Naive thymus-derived CD4-positive, alpha-beta T cell (primary cell): ENCODE measurements around the gene SIK2. TPM values are rescaled to one million over a fixed set of nuclear protein-coding genes. Genes with fewer than 3 reads are reported as not detected.

Source experiments
- ATAC-seq: fragments of 150-1000 bp; cut with Tn5 transposase; 2 replicates; pipeline ENCODE4 v1.10.0; 2021; ENCODE audit warnings: mild to moderate bottlenecking, moderate library complexity
- CTCF ChIA-PET: fragments of 350-600 bp; sonication (Branson Sonifier 250); formaldehyde crosslinking; loops from one replicate; lab custom pipeline; 2021; ENCODE audit warnings: antibody characterized with exemption; lab: Charles Lee
- POLR2A ChIA-PET: fragments of 350-600 bp; sonication (Branson Sonifier 250); formaldehyde crosslinking; loops from one replicate; lab custom pipeline; 2021; ENCODE audit warnings: antibody characterized with exemption, inconsistent platforms; lab: Charles Lee
- DNase-seq, 9 donors: peaks; one replicate each; pipeline versions ENCODE4 v3.0.0 to v3.0.0-alpha.2; 2020 to 2022; ENCODE audit warnings: mixed read lengths in 1 of 9
- H3K27ac ChIP-seq: one replicate; pipeline ENCODE4 v1.7.0; 2013; ENCODE audit warnings: mild to moderate bottlenecking, low read depth, low read length, moderate library complexity
- H3K27me3 ChIP-seq, 2 donors: one replicate each; pipeline ENCODE4 v1.7.0; 2013; ENCODE audit warnings: low read length in 2 of 2, mild to moderate bottlenecking in 2 of 2, moderate library complexity in 2 of 2; ENCODE audit not compliant: control insufficient read depth in 2 of 2, insufficient read depth in 2 of 2
- H3K36me3 ChIP-seq, 3 experiments: 1 replicate in 2 of 3; 2 replicates in 1 of 3; pipeline ENCODE4 v1.7.0; 2013; ENCODE audit warnings: low read length in 3 of 3, mild to moderate bottlenecking in 3 of 3, moderate library complexity in 1 of 3; ENCODE audit not compliant: insufficient read depth in 3 of 3, control insufficient read depth in 2 of 3
- H3K4me1 ChIP-seq, 2 donors: one replicate each; pipeline ENCODE4 v1.7.0; 2013; ENCODE audit warnings: low read length in 2 of 2, mild to moderate bottlenecking in 2 of 2, moderate library complexity in 1 of 2; ENCODE audit not compliant: control insufficient read depth in 2 of 2, insufficient read depth in 2 of 2
- H3K4me3 ChIP-seq: 2 replicates; pipeline ENCODE4 v1.7.0; 2013; ENCODE audit warnings: mild to moderate bottlenecking, low read length
- H3K9me3 ChIP-seq, 3 experiments: 1 replicate in 2 of 3; 2 replicates in 1 of 3; pipeline ENCODE4 v1.7.0; 2013; ENCODE audit warnings: low read length in 3 of 3; ENCODE audit not compliant: control insufficient read depth in 2 of 3
- H3K27ac Mint-ChIP-seq, 9 donors: one replicate each; pipeline ENCODE4 v1.8.0; 2020 to 2022; ENCODE audit warnings: mixed read lengths in 9 of 9, mild to moderate bottlenecking in 8 of 9, moderate library complexity in 5 of 9, inconsistent platforms in 2 of 9
- H3K27me3 Mint-ChIP-seq, 5 donors: one replicate each; pipeline ENCODE4 v1.8.0; 2021 to 2022; ENCODE audit warnings: mixed read lengths in 5 of 5, mild to moderate bottlenecking in 1 of 5
- H3K36me3 Mint-ChIP-seq, 5 donors: one replicate each; pipeline ENCODE4 v1.8.0; 2020 to 2022; ENCODE audit warnings: mixed read lengths in 5 of 5, mild to moderate bottlenecking in 3 of 5, inconsistent platforms in 1 of 5
- H3K4me1 Mint-ChIP-seq, 7 donors: one replicate each; pipeline ENCODE4 v1.8.0; 2020 to 2022; ENCODE audit warnings: mixed read lengths in 7 of 7, mild to moderate bottlenecking in 3 of 7, inconsistent platforms in 1 of 7
- H3K4me3 Mint-ChIP-seq, 10 donors: one replicate each; pipeline ENCODE4 v1.8.0; 2020 to 2022; ENCODE audit warnings: mild to moderate bottlenecking in 10 of 10, mixed read lengths in 10 of 10, moderate library complexity in 6 of 10, inconsistent platforms in 2 of 10
- H3K9me3 Mint-ChIP-seq, 11 donors: one replicate each; pipeline ENCODE4 v1.8.0; 2020 to 2022; ENCODE audit warnings: mixed read lengths in 11 of 11, mild to moderate bottlenecking in 4 of 11, inconsistent platforms in 1 of 11, moderate library complexity in 1 of 11
- intact Hi-C, 2 donors: fragments of 100-400 bp; cut with micrococcal nuclease; formaldehyde crosslinking; loops; one replicate each; pipeline ENCODE4 v1.15.1; 2023
- polyA plus RNA-seq, 2 donors: library from polyadenylated mRNA; unstranded; fragments of 300-500 nt; fragmentation: Illumina TruSeq; gene quantifications; one replicate each; pipeline ENCODE4 v1.2.3, GENCODE V29; 2021
- total RNA-seq, 6 experiments: library from RNA in 5 of 6; stranded (reverse) in 5 of 6; gene quantifications; 1 replicate in 5 of 6; 2 replicates in 1 of 6; pipeline ENCODE4 v1.2.3 and lab custom pipeline; 2021 to 2026

The SIK2 gene
- total and polyA plus RNA-seq, 7 experiments from 2014 or later: 0.19 to 12.9 (median 9.4) TPM

DNA sequence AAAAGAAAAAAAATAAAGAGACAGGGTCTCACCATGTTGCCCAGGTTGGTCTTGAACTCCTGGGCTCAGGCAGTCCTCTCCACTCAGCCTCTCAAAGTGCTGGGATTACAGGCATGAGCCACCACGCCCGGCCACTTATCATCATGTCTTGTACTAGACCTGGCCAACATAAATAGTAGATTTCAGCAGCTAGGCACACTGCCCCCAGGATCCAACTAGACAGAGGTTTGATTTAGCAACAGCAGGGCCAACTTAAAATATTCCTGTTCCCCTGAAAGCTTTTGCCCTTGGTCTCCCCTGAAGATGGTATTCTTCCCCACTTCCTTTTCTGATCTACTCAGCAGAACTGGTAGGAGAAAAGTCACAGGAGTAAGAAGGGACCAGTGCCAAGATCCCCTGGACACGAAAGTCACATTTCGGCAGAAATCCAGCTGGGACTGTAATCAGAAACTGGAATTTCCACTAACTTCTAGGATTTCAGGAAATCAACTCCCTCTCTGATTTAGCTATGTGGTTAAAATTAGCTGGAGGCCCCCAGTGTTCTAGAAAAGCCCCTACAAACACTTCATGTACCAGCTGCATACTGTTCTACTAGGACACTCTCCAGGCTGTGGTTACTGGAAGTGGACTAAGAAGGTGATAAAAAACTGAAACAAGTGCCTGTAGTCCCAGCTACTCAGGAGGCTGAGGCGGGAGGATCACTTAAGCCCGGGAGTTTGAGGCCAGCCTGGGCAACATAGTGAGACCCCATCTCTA is 172.9 kb downstream of the SIK2 start:
- Mint-ChIP-seq H3K36me3 (peaks cover 0 to 3% (median 0%) of the 10 kb centered on the region in 5 donors), H3K9me3 (no peaks in the 10 kb centered on the region), H3K27me3 (no peaks in the 10 kb centered on the region), H3K4me1 (no peaks in the 10 kb centered on the region), H3K27ac (no peak overlapping the region), H3K4me3 (no peak overlapping the region)
- no peak for ATAC-seq
- H3K27ac ChIP-seq: no peak overlapping the region
- H3K4me1 ChIP-seq: no peaks in the 10 kb centered on the region
- ChIA-PET POLR2A (interaction anchor here (1.1 to 1.2 kb wide), 2 partner anchors 8 to 10 kb away, joined by 5 read pairs; partner anchors contain the start of gene PPP2R1B), CTCF (interaction anchor here (0.7 to 4.2 kb wide), 4 partner anchors 120 to 191 kb away, joined by 3 to 42 read pairs (median 5); no protein-coding TSS in a partner anchor)
- H3K36me3 ChIP-seq: no peaks in the 10 kb centered on the region
- H3K27me3 ChIP-seq: no peaks in the 10 kb centered on the region
- H3K9me3 ChIP-seq: no peaks in the 10 kb centered on the region
- H3K4me3 ChIP-seq: no peak overlapping the region
- intact Hi-C loops: no loop called here
- no peak for DNase-seq

DNA sequence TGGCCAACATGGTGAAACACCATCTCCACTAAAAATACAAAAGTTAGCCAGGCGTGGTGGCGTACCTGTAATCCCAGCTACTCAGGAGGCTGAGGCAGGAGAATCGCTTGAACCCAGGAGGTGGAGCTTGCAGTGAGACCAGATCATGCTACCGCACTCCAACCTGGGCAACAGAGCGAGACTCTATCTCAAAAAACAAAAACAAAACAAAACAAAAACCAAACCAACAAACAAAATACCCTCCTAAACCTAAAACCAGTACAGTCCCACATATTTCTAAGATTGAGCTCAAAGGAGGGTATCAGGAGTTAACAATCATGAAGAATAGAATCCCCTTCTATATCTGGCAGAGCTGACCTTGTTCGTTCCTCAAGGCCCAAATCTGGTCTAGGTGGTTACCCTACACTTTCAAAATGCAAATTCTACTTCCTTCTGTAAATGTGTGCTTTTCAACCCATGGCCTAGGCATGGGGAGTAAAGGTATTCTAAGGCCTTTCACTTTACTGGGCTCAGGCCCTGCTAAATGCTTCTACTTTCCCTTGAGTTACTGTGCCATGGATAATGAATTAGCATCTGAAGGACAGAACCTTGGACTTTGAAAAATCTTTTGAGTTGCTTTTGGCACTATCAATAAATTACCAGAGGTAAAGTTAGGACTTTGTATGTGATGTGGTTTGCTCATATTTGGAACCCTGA is 174.3 kb downstream of the SIK2 start:
- H3K36me3 Mint-ChIP-seq: no peaks in the 10 kb centered on the region
- no peak overlapping the region for H3K4me3 Mint-ChIP-seq
- ChIA-PET POLR2A (interaction anchor here (1.1 kb wide), 2 partner anchors 11 to 174 kb away, joined by 4 to 5 read pairs; partner anchors contain the start of genes PPP2R1B and SIK2), CTCF (interaction anchor here (0.6 to 4.2 kb wide), 15 partner anchors 10 to 230 kb away, joined by 3 to 42 read pairs (median 7); partner anchors contain the start of gene PPP2R1B)
- no peak overlapping the region for H3K4me3 ChIP-seq
- no peaks in the 10 kb centered on the region for H3K9me3 Mint-ChIP-seq
- no peaks in the 10 kb centered on the region for H3K36me3 ChIP-seq
- no peaks in the 10 kb centered on the region for H3K4me1 ChIP-seq
- ATAC-seq (peak; percentile 46), DNase-seq (no peak)
- H3K9me3 ChIP-seq: no peaks in the 10 kb centered on the region
- H3K27ac ChIP-seq: no peak overlapping the region
- H3K4me1 Mint-ChIP-seq: no peaks in the 10 kb centered on the region
- no peaks in the 10 kb centered on the region for H3K27me3 ChIP-seq
- H3K27me3 Mint-ChIP-seq: no peaks in the 10 kb centered on the region
- no peak overlapping the region for H3K27ac Mint-ChIP-seq
- intact Hi-C loops: loop anchor here (1.0 to 2.0 kb wide), 6 partner anchors 10 to 322 kb away; partner anchors contain the start of genes SIK2 (in 2 of the 2) and PPP2R1B (in 1 of the 2)

DNA sequence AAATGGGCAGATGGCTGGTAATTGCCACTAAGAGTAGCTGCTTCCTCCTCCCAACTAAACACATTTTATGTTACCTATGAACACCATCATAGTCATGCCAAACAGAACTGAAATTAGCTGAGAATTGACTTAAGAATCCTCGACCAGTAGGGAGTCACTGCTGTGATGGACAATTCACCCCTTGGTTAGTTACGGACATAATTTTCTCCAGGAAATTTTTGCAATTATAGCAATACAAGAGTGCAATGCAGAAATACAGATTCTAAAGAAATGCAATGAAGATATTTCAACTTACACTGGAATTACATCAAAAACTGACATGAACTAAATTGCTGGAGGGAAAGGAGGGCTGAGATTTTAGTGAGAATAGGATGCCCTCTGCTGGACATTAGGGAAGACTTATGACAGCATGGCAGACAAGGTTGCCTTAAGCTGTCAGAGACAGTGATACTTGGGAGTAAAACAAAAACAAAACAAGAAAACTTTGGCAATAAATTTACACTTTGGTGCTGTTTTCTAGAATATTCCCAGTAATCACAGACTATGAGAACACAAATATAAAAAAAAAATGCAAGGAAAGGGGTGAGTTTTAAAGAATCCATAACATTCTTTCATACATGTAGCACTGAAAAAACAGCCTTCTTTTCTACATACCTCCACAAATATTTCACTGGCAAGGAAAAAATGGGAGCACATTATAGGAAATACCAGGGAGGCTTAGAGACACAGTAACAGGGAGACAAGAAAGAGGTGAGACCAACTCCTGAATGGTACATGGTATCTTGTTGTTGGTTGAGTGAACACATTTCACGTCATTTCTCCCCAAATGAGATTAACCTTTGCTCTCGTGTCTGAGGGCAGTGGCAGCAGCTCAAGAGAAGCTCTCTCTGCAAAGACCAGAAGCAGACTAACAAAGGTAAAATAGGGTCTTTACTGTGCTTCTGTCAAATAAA is 175.1 kb downstream of the SIK2 start:
- H3K36me3 Mint-ChIP-seq: no peaks in the 10 kb centered on the region

DNA sequence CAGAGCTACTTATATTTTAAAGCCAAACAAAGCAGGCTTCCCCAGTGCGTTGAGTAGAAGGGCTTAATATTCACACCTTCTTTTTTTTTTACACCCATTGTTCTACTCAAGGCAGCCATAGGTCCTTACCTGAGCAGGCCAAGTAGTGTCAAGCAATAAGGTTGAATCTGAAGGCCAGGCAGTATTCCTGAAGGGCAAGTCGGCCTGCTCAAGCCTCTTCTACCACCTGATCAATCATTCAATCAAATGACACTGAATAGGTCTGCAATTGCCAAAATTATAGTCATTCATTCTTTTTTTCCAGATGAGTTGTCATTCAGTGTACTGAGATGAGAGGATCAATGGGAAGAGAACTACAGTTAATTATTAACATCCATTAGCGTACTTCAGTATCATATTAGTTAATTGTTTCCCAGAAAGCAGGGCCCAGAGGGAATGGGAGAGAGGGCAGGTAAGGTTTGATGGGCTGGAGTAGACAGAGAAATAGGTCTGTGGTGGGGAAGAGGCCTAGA is 175.9 kb downstream of the SIK2 start:
- intact Hi-C loops: no loop called here
- Mint-ChIP-seq H3K36me3 (no peaks in the 10 kb centered on the region), H3K9me3 (no peaks in the 10 kb centered on the region), H3K4me1 (no peaks in the 10 kb centered on the region), H3K27ac (no peak overlapping the region), H3K4me3 (no peak overlapping the region), H3K27me3 (no peaks in the 10 kb centered on the region)
- H3K4me3 ChIP-seq: no peak overlapping the region
- CTCF ChIA-PET: interaction anchor here (0.6 to 4.2 kb wide), 12 partner anchors 11 to 415 kb away, joined by 4 to 42 read pairs (median 8); partner anchors contain the start of gene PPP2R1B
- H3K4me1 ChIP-seq: no peaks in the 10 kb centered on the region
- DNase-seq (no peak), ATAC-seq (no peak)
- POLR2A ChIA-PET: no interaction called here
- H3K27me3 ChIP-seq: no peaks in the 10 kb centered on the region
- H3K9me3 ChIP-seq: no peaks in the 10 kb centered on the region
- no peak overlapping the region for H3K27ac ChIP-seq
- H3K36me3 ChIP-seq: no peaks in the 10 kb centered on the region

More for the DNA sequence above, 175.1 kb downstream of the SIK2 start:
- intact Hi-C loops: loop anchor here (1.0 to 2.0 kb wide), 6 partner anchors 11 to 323 kb away; partner anchors contain the start of genes SIK2 (in 2 of the 2) and PPP2R1B (in 1 of the 2)
- Histone ChIP-seq H3K4me1 (no peaks in the 10 kb centered on the region), H3K27me3 (no peaks in the 10 kb centered on the region), H3K4me3 (no peak overlapping the region), H3K27ac (no peak overlapping the region), H3K9me3 (no peaks in the 10 kb centered on the region), H3K36me3 (no peaks in the 10 kb centered on the region)
- peak; percentile 89 for ATAC-seq
- Mint-ChIP-seq H3K27ac (no peak overlapping the region), H3K9me3 (no peaks in the 10 kb centered on the region), H3K27me3 (no peaks in the 10 kb centered on the region), H3K4me3 (no peak overlapping the region), H3K4me1 (no peaks in the 10 kb centered on the region)
- peak in 7 of 9 donors; percentile 43 to 71 (median 57) for DNase-seq
- ChIA-PET POLR2A (interaction anchor here (1.1 kb wide), 1 partner anchor 175 kb away, joined by 4 read pairs; the partner anchor contains the start of gene SIK2), CTCF (interaction anchor here (0.6 to 4.2 kb wide), 15 partner anchors 11 to 414 kb away, joined by 3 to 42 read pairs (median 7); partner anchors contain the start of gene PPP2R1B)

DNA sequence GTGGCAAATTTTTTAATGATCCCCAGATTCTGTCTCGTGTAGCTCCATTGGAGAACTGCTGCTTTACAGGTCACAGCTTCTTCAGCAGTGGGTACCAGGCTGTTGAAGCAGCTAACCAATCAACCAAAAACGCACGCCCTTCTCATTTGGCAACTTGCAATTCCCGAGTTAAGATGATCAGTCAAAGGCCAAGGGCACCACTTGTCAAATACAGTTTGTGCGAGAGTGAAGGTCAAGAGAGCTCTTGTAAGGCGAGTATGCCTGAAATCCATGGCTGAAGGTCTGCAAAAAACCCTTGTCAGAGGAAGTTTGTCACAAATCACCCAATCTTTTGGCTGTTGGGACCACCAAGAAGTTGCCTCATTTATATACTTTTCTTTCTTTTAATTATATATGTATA is 176.9 kb downstream of the SIK2 start:
- intact Hi-C loops: no loop called here
- Mint-ChIP-seq H3K27ac (peak overlapping the region in 1 of 9 donors; percentile 56), H3K9me3 (no peaks in the 10 kb centered on the region), H3K4me3 (no peak overlapping the region), H3K27me3 (no peaks in the 10 kb centered on the region), H3K36me3 (peaks cover 0 to 3% (median 0%) of the 10 kb centered on the region in 5 donors), H3K4me1 (no peaks in the 10 kb centered on the region)
- CTCF ChIA-PET: interaction anchor here (0.6 to 3.5 kb wide), 6 partner anchors 12 to 216 kb away, joined by 3 to 31 read pairs (median 8); partner anchors contain the start of gene PPP2R1B
- H3K4me3 ChIP-seq: no peak overlapping the region
- no peak overlapping the region for H3K27ac ChIP-seq
- no peak for DNase-seq
- no peaks in the 10 kb centered on the region for H3K4me1 ChIP-seq
- POLR2A ChIA-PET: interaction anchor here (1.0 kb wide), 1 partner anchor 28 kb away, joined by 5 read pairs; no protein-coding TSS in a partner anchor
- H3K9me3 ChIP-seq: no peaks in the 10 kb centered on the region
- H3K36me3 ChIP-seq: no peaks in the 10 kb centered on the region
- ATAC-seq: no peak
- no peaks in the 10 kb centered on the region for H3K27me3 ChIP-seq
